K562 (cell line): ENCODE measurements around the gene POLR2L. TPM values are rescaled to one million over a fixed set of nuclear protein-coding genes. Genes with fewer than 3 reads are reported as not detected.

ENCODE experiments used
- ARHGAP35 ChIP-seq: fragments of 450-650 bp; IDR thresholded peaks from 2 replicates; pipeline ENCODE4 v1.6.1; 2018; ENCODE audit not compliant: partially characterized antibody
- CHD1 ChIP-seq: fragments of 200-600 bp; sonication (generic); IDR thresholded peaks from one replicate; pipeline ENCODE4 v1.6.1; 2012; ENCODE audit warnings: mild to moderate bottlenecking, moderate library complexity, low read length, inconsistent platforms
- FUS ChIP-seq: fragments of 200-400 bp; formaldehyde crosslinking; optimal IDR thresholded peaks from 2 replicates; pipeline ENCODE3; 2017; ENCODE audit warnings: low read depth, low read length
- GTF2F1 ChIP-seq: IDR thresholded peaks from 2 replicates; pipeline ENCODE4 v1.6.1; 2011; ENCODE audit warnings: low read depth, low read length, improper control_type of control experiment
- HDAC1 ChIP-seq, 2 experiments: fragments of 450-650 bp; IDR thresholded peaks; 2 replicates each; pipeline ENCODE4 v1.6.1; 2016 to 2017; ENCODE audit warnings: inconsistent platforms in 1 of 2, mild to moderate bottlenecking in 1 of 2, moderate library complexity in 1 of 2
- NCOR1 ChIP-seq: fragments of 450-650 bp; IDR thresholded peaks from 2 replicates; pipeline ENCODE4 v1.6.1; 2016; ENCODE audit warnings: mild to moderate bottlenecking, moderate library complexity
- NONO ChIP-seq, 2 experiments: fragments of 200-400 bp in 1 of 2; fragments of 450-650 bp in 1 of 2; formaldehyde crosslinking in 1 of 2; IDR thresholded peaks; 2 replicates each; pipeline ENCODE4 v1.6.1; 2017; ENCODE audit warnings: low read depth in 2 of 2, mild to moderate bottlenecking in 2 of 2, moderate library complexity in 2 of 2, low read length in 1 of 2
- PCBP1 ChIP-seq: fragments of 200-400 bp; formaldehyde crosslinking; IDR thresholded peaks from 2 replicates; pipeline ENCODE4 v1.6.1; 2018; ENCODE audit warnings: mild to moderate bottlenecking, low read depth, low read length; ENCODE audit not compliant: poor library complexity, severe bottlenecking
- PHF8 ChIP-seq: fragments of 200-600 bp; sonication (generic); IDR thresholded peaks from 2 replicates; pipeline ENCODE4 v1.6.1; 2012; ENCODE audit warnings: mixed run types, mild to moderate bottlenecking, inconsistent platforms, low read length, moderate library complexity, borderline replicate concordance
- POLR2G ChIP-seq: fragments of 200-400 bp; formaldehyde crosslinking; IDR thresholded peaks from 2 replicates; pipeline ENCODE4 v1.6.1; 2017; ENCODE audit warnings: low read depth, mild to moderate bottlenecking, antibody characterized with exemption, low read length, moderate library complexity
- RBBP5 ChIP-seq: fragments of 200-600 bp; sonication (generic); IDR thresholded peaks from 2 replicates; pipeline ENCODE4 v1.6.1; 2012; ENCODE audit warnings: borderline replicate concordance, mild to moderate bottlenecking, low read length, control low read depth, inconsistent platforms; ENCODE audit not compliant: insufficient read depth, poor library complexity, severe bottlenecking
- RBM22 ChIP-seq: fragments of 200-400 bp; formaldehyde crosslinking; IDR thresholded peaks from 2 replicates; pipeline ENCODE4 v1.6.1; 2018; ENCODE audit warnings: low read length, low read depth; ENCODE audit not compliant: poor library complexity, severe bottlenecking
- SRSF3 ChIP-seq: fragments of 200-400 bp; formaldehyde crosslinking; IDR thresholded peaks from 2 replicates; pipeline ENCODE4 v1.6.1; 2016; ENCODE audit warnings: mild to moderate bottlenecking, low read length, moderate library complexity; ENCODE audit not compliant: insufficient read depth
- ZBTB1 ChIP-seq: sonication (generic); formaldehyde crosslinking; IDR thresholded peaks from 2 replicates; pipeline ENCODE4 v1.8.1; 2023; ENCODE audit warnings: missing genetic modification reagents, low read depth, mild to moderate bottlenecking, borderline replicate concordance
- ZC3H4 ChIP-seq: sonication (generic); formaldehyde crosslinking; IDR thresholded peaks from 2 replicates; pipeline ENCODE4 v1.9.0; 2021; ENCODE audit warnings: missing genetic modification reagents, borderline replicate concordance
- polyA plus RNA-seq, 8 experiments: library from polyadenylated mRNA; depleted of rRNA in 4 of 8; stranded (reverse) in 5 of 8; unstranded in 3 of 8; fragments of >200 nt; fragmentation: Nextera tagmentation in 2 of 8; fragmentation: Illumina TruSeq in 1 of 8; extraction: Ambion mirVana in 2 of 8; extraction: Trizol in 1 of 8; gene quantifications; 2 replicates each; pipeline versions ENCODE4 v1.2.1 to v1.2.3, GENCODE V29; 2011 to 2014; ENCODE audit warnings: inconsistent platforms in 1 of 8, missing spikeins in 1 of 8
- total RNA-seq, 7 experiments: library from RNA; depleted of rRNA in 6 of 7; stranded (reverse); fragments of >200 nt in 6 of 7; fragmentation: Illumina TruSeq in 2 of 7; extraction: Trizol in 2 of 7; gene quantifications; 2 replicates each; pipeline versions ENCODE4 v1.2.1 to v1.2.3, GENCODE V29; 2011 to 2021; ENCODE audit warnings: low replicate concordance in 1 of 7
- TF ChIP-seq, protein P1 (sequence below): fragments of 250-450 bp; sonication (Bioruptor Pico); IDR thresholded peaks from 2 replicates; pipeline ENCODE4 v1.5.0; 2022; ENCODE audit warnings: mild to moderate bottlenecking

POLR2L gene
- total and polyA plus RNA-seq, 9 of the 15 experiments (the other 6 are each of a cell fraction or from before 2014, with no cell fraction given) = 38.3 to 688 (median 108) TPM

- TF ChIP-seq HDAC1 (IDR thresholded peaks at IDR 0.05) = 0 out of 4 replicates have a peak, but pooled peaks of 1 of the 2 experiments have one; percentile 33
- TF ChIP-seq, protein P1, sequence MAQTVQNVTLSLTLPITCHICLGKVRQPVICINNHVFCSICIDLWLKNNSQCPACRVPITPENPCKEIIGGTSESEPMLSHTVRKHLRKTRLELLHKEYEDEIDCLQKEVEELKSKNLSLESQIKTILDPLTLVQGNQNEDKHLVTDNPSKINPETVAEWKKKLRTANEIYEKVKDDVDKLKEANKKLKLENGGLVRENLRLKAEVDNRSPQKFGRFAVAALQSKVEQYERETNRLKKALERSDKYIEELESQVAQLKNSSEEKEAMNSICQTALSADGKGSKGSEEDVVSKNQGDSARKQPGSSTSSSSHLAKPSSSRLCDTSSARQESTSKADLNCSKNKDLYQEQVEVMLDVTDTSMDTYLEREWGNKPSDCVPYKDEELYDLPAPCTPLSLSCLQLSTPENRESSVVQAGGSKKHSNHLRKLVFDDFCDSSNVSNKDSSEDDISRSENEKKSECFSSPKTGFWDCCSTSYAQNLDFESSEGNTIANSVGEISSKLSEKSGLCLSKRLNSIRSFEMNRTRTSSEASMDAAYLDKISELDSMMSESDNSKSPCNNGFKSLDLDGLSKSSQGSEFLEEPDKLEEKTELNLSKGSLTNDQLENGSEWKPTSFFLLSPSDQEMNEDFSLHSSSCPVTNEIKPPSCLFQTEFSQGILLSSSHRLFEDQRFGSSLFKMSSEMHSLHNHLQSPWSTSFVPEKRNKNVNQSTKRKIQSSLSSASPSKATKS = no peak
- TF ChIP-seq POLR2G = peak; percentile 55
- TF ChIP-seq CHD1 = peak; percentile 94
- TF ChIP-seq NONO (IDR thresholded peaks at IDR 0.05; ENCODE audit: low read depth in 2 of 2, low read length in 1 of 2) = peak; percentile 72 to 77; a peak in 3 of 4 replicates
- TF ChIP-seq NCOR1 = peak; percentile 17; the same call in 1 of the 2 replicates
- TF ChIP-seq ZBTB1 (CRISPR knock-in tag) = peak; percentile 17
- TF ChIP-seq PHF8 = peak; percentile 47; the same call in 1 of the 2 replicates
- TF ChIP-seq GTF2F1 = no peak
- TF ChIP-seq RBM22 = peak; percentile 17
- TF ChIP-seq FUS = peak; percentile 22
- no peak for TF ChIP-seq ARHGAP35
- TF ChIP-seq RBBP5 = peak; percentile 55
- no peak for TF ChIP-seq SRSF3
- TF ChIP-seq PCBP1 = peak; percentile 16
- peak; percentile 32; the same call in 1 of the 2 replicates for TF ChIP-seq ZC3H4
These were observed 32.2 kb downstream of the POLR2L start (continued) for GRCh38 chr11:810040-810567.
